ENCODE data around the gene NEBL. TPM values are rescaled to one million over a fixed set of nuclear protein-coding genes. Genes with fewer than 3 reads are reported as not detected.

NEBL gene
- polyA plus RNA-seq, 1 experiment: 0.10 TPM

- Histone ChIP-seq H3K4me3 (ENCODE audit: low read depth, low read length) (no peak overlapping the region), H3K27ac (ENCODE audit: low read depth, low read length) (no peak overlapping the region), H3K9me3 (ENCODE audit: control insufficient read depth, insufficient read depth, low read length) (no peaks in the 10 kb centered on the region), H3K27me3 (ENCODE audit: control insufficient read depth, insufficient read depth, low read length) (no peaks in the 10 kb centered on the region)
- no peak for DNase-seq (ENCODE audit: low read depth, low spot score)
- no peak for TF ChIP-seq CTCF (IDR thresholded peaks at IDR 0.05; ENCODE audit: low read depth, low read length)
- ChIA-PET POLR2A (no interaction called here), CTCF (no interaction called here)
Observed at GRCh38 chr10:20839910-20840309, 57.2 kb downstream of the NEBL start.

DNA sequence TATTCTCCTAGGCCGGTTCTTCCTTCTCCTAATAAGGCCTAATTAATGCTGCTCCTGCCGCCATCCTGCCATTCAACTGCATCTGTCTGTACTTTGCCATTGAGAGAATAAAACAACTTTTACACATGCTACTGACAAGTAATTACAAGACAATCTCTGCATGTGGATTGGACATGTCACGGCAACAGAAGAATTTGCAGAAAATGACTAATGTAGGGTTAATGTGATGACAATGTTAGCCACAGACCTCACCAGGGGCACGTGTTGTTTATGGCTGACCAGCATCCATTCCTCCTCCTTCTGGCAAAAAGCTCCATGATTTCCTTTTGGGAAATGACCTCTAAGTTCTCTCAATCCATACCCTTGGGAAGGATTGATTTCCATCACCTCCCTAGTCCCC, 58.0 kb downstream of the NEBL start:
- no peak for DNase-seq (ENCODE audit: low read depth, low spot score)
- TF ChIP-seq CTCF (IDR thresholded peaks at IDR 0.05; ENCODE audit: low read depth, low read length): no peak
- H3K9me3 ChIP-seq (ENCODE audit: control insufficient read depth, insufficient read depth, low read length): no peaks in the 10 kb centered on the region
- no peaks in the 10 kb centered on the region for H3K27me3 ChIP-seq (ENCODE audit: control insufficient read depth, insufficient read depth, low read length)
- ChIA-PET CTCF (no interaction called here), POLR2A (no interaction called here)
- H3K27ac ChIP-seq (ENCODE audit: low read depth, low read length): no peak overlapping the region
- H3K4me3 ChIP-seq (ENCODE audit: low read depth, low read length): no peak overlapping the region

GRCh38 chr10:20836401-20836800, 60.7 kb downstream of the NEBL start:
- H3K4me3 ChIP-seq (ENCODE audit: low read depth, low read length): no peak overlapping the region
- H3K9me3 ChIP-seq (ENCODE audit: control insufficient read depth, insufficient read depth, low read length): no peaks in the 10 kb centered on the region
- POLR2A ChIA-PET: no interaction called here
- no peaks in the 10 kb centered on the region for H3K27me3 ChIP-seq (ENCODE audit: control insufficient read depth, insufficient read depth, low read length)
- TF ChIP-seq CTCF (IDR thresholded peaks at IDR 0.05; ENCODE audit: low read depth, low read length): no peak
- DNase-seq (ENCODE audit: low read depth, low spot score): no peak
- CTCF ChIA-PET: no interaction called here
- H3K27ac ChIP-seq (ENCODE audit: low read depth, low read length): no peak overlapping the region

DNA sequence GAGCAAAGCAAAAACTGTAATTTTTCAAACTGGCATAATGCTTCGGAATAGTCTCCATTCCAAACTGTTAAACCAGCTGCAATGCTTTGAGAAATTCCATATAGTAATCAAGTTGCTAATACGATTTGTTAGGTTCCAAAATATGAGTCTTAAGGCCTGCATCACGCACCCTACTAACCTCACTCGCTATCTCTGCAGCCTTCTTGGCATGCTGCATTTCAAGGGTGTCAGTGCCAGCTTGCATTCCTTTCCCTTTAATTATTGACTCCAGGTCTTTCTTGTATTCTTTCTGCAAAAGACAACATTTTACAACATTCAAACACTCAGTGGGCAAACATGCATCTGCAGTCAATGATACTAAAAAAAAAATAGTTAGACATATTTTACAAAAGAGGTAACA, 61.8 kb downstream of the NEBL start:
- no peak for TF ChIP-seq CTCF (IDR thresholded peaks at IDR 0.05; ENCODE audit: low read depth, low read length)
- Histone ChIP-seq H3K9me3 (ENCODE audit: control insufficient read depth, insufficient read depth, low read length) (no peaks in the 10 kb centered on the region), H3K4me3 (ENCODE audit: low read depth, low read length) (no peak overlapping the region), H3K27ac (ENCODE audit: low read depth, low read length) (no peak overlapping the region), H3K27me3 (ENCODE audit: control insufficient read depth, insufficient read depth, low read length) (no peaks in the 10 kb centered on the region)
- ChIA-PET CTCF (no interaction called here), POLR2A (no interaction called here)
- no peak for DNase-seq (ENCODE audit: low read depth, low spot score)

GRCh38 chr10:20834825-20835224, 62.3 kb downstream of the NEBL start:
- Histone ChIP-seq H3K4me3 (ENCODE audit: low read depth, low read length) (no peak overlapping the region), H3K27ac (ENCODE audit: low read depth, low read length) (no peak overlapping the region), H3K27me3 (ENCODE audit: control insufficient read depth, insufficient read depth, low read length) (no peaks in the 10 kb centered on the region), H3K9me3 (ENCODE audit: control insufficient read depth, insufficient read depth, low read length) (no peaks in the 10 kb centered on the region)
- TF ChIP-seq CTCF (IDR thresholded peaks at IDR 0.05; ENCODE audit: low read depth, low read length): no peak
- POLR2A ChIA-PET: no interaction called here
- CTCF ChIA-PET: no interaction called here
- DNase-seq (ENCODE audit: low read depth, low spot score): no peak
